Smooth muscle cell of the brain vasculature (primary cell): ENCODE measurements around the gene HAGHL.

Source experiments
- DNase-seq: peaks from one replicate; pipeline ENCODE4 v3.0.0-alpha.2; 2012; ENCODE audit warnings: low read depth, low spot score

HAGHL gene

GRCh38 chr16:759110-759910 lies 32.4 kb downstream of the HAGHL start:
- DNase-seq: no peak

- no peak for DNase-seq
These were observed 33.2 kb downstream of the HAGHL start for GRCh38 chr16:760065-760464.

GRCh38 chr16:760545-761343 lies 33.8 kb downstream of the HAGHL start, which contains the start of gene MSLN:
TSS of gene MSLN (plus strand) at chr16:760734. CDS start at chr16:762681, 1,947 bp downstream.
- no peak for DNase-seq

DNA sequence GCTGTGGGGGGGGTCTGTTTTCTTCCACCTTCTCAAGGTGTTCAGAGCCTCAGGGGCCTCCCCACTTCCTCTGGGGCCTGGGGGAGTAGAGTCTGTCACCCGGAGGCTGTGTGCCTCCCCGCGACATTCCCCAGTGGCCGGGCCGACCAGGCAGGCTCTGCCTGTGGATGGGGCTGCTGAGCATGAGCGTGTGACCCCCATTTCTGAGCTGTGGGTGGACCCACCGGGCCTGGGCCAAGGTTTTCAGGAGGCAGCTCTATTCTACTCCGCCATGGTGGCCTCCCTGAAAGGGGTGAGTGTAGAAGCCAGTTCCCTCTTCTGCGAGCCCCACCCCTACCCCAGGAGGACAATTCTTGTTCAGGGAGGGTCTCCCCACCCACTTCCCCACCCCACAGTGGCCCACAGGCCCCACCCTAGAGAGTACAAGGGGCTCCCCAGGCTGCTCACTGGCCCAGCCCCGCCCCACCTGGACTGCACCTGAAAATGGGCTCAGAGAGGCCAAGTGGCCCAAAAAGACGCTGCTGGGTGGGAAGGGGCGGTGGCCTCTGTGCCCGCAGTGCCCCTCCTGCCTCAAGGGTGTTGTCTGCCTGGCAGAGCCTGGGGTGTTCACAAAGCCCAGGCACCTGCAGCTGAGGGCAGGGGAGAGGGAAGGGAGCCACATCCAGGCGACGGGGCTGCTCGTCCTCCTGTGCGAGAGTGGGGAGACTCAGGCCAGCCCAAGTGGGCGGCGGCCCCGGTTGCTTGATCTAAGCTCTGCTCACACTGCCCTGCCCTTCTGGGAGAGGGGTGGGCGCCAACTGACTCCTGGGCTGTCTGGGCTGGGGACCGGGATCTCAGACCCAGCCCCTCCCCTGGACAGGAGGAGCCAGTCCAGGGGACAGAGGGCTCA lies 35.0 kb downstream of the HAGHL start:
- DNase-seq: no peak

- no peak for DNase-seq
These were observed 35.8 kb downstream of the HAGHL start for GRCh38 chr16:762595-763268.

DNA sequence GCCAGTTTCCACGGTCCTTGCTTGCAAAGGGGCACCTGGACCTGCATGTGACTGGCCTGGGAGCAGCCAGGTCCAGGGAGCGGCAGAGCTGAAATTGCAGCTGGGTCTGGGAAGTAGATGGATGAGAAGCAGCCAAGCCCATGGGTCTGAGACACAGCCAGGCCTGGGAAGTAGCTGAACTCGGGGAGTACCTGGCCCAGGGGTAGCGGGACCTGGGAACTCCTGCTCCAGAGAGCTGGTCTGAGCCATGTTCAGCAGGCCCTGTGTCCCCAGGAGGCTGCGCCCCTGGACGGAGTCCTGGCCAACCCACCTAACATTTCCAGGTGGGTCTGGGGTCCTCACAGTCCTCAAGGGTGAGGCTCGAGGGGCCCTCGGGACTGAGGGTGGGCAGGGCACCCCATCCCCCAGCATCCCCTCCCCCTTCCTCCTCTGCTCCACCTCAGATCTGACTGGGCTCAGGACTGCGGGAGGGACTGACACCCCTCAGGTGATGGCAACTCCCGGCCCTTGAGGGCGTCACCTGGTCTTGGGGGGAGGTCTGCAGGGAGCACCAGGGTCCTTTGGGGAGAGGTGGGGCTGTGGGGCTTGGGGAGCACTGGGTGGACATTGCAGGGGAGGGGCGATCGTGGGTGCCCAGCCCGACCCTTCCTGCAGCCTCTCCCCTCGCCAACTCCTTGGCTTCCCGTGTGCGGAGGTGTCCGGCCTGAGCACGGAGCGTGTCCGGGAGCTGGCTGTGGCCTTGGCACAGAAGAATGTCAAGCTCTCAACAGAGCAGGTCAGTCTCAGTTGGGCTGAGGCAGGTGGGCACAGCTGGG lies 36.7 kb downstream of the HAGHL start:
- no peak for DNase-seq

DNA sequence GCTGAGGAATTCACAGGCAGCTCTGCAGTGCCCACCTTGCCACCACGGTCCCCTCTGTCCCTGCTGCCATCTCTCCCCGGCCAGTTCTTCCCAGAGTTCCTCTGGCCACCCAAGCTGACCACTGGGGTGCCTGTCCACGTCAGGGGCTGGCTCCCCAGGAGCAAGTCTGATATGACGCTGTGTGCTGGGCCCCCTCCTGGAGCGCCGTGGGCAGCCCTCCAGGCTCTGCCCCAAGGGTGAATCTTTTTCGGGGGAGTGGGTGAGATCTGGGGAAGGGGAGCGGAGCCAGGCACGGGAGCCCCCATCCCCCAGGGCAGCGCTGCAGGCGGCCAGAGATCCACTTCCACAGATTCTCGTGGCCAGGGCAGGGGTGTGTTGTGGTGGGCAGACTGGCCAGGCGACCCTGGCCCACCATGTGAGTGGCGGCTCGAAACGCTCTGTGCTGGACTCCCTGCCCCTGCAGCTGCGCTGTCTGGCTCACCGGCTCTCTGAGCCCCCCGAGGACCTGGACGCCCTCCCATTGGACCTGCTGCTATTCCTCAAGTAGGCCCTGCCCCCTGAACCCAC lies 37.4 kb downstream of the HAGHL start:
- DNase-seq: no peak

- DNase-seq: no peak
These were observed 38.1 kb downstream of the HAGHL start for GRCh38 chr16:764848-765487.

- DNase-seq: no peak
These were observed 38.6 kb downstream of the HAGHL start for GRCh38 chr16:765488-765865.

- DNase-seq: no peak
These were observed 39.3 kb downstream of the HAGHL start for GRCh38 chr16:766008-766819.

- no peak for DNase-seq
These were observed 40.1 kb downstream of the HAGHL start for GRCh38 chr16:766820-767640.

DNA sequence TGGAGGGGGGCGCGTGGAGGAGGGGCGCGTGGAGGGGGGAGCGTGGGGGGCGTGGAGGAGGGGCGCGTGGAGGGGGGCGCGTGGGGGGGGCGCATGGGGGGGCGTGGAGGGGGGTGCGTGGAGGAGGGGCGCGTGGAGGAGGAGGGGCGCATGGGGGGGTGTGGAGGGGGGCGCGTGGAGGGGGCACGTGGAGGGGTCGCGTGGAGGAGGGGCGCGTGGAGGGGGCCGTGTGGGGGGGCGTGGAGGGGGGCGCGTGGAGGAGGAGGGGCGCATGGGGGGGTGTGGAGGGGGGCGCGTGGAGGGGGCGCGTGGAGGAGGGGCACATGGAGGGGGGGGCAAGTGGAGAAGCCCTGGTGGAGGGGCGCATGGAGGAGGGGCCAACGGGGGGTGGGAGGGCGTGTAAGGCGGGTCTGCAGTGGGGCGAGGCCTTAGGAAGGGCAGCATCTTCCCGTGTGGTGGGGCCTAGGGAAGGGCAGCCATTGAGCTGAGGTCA lies 40.9 kb downstream of the HAGHL start:
- DNase-seq: no peak

DNA sequence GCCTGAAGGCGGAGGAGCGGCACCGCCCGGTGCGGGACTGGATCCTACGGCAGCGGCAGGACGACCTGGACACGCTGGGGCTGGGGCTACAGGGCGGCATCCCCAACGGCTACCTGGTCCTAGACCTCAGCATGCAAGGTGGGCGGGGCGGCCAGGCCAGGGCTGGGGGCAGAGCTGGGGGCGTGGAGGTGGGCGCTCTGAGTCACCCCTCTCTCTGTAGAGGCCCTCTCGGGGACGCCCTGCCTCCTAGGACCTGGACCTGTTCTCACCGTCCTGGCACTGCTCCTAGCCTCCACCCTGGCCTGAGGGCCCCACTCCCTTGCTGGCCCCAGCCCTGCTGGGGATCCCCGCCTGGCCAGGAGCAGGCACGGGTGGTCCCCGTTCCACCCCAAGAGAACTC lies 41.5 kb downstream of the HAGHL start:
- no peak for DNase-seq

- no peak for DNase-seq
These were observed 42.4 kb downstream of the HAGHL start for GRCh38 chr16:769184-769784.

GRCh38 chr16:769934-770333 lies 43.0 kb downstream of the HAGHL start:
- no peak for DNase-seq

GRCh38 chr16:770411-770810 lies 43.5 kb downstream of the HAGHL start:
- no peak for DNase-seq

DNA sequence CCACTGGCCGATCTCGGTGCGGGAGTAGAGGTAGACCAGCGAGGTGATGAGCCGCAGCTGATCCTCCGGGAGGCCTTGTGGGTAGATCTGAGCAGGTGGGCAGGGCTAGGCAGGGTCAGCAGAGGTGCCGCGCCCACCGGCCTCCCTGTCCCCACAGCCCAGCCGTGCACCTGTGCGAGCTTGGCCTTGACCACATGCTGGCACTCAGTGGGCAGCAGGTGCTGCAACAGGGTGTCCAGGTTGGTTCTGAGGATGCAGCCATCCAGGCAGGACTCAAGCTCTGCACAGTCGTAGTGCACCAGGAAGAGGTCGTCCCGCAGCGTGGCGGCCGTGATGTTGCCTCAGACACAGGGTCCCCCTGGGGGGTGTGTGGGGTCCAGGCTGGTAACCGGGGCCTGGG lies 46.1 kb downstream of the HAGHL start:
- no peak for DNase-seq
